ENCODE results near the gene PNPLA2. TPM values are rescaled to one million over a fixed set of nuclear protein-coding genes. Genes with fewer than 3 reads are reported as not detected.
A peak's percentile ranks its signal among the peaks of the same experiment; 100 is the strongest.

Gene PNPLA2
- total RNA-seq, 1 experiment from 2014 or later: 66.5 TPM

- peak; percentile 43 for TF ChIP-seq ZNF281 (CRISPR knock-in tag; IDR thresholded peaks at IDR 0.05)
- peak; percentile 95 for TF ChIP-seq SP1 (CRISPR knock-in tag; conservative IDR thresholded peaks at IDR 0.05)
- TF ChIP-seq E2F5 (CRISPR knock-in tag; IDR thresholded peaks at IDR 0.05): 0 out of 2 replicates have a peak, but pooled peaks have one; percentile 32
- no peak for TF ChIP-seq ZNF138 (CRISPR knock-in tag; conservative IDR thresholded peaks at IDR 0.05)
- TF ChIP-seq GRHL2 (CRISPR knock-in tag; IDR thresholded peaks at IDR 0.05; ENCODE audit: insufficient replicate concordance, severe bottlenecking): no peak
- 0 out of 2 replicates have a peak, but pooled peaks have one; percentile 41 for TF ChIP-seq IRF2 (CRISPR knock-in tag; IDR thresholded peaks at IDR 0.05; ENCODE audit: borderline replicate concordance, low read depth)
- TF ChIP-seq ZBTB43 (CRISPR knock-in tag; IDR thresholded peaks at IDR 0.05): 0 out of 2 replicates have a peak, but pooled peaks have one; percentile 81
- peak; percentile 31; the same call in 1 of the 2 replicates for TF ChIP-seq NFE2L1 (CRISPR knock-in tag; IDR thresholded peaks at IDR 0.05)
- TF ChIP-seq USF2 (CRISPR knock-in tag; IDR thresholded peaks at IDR 0.05): peak; percentile 60
- TF ChIP-seq PREB (CRISPR knock-in tag; IDR thresholded peaks at IDR 0.05; ENCODE audit: borderline replicate concordance): no peak
- TF ChIP-seq MXD4 (CRISPR knock-in tag; IDR thresholded peaks at IDR 0.05; ENCODE audit: borderline replicate concordance): no peak
- no peak for TF ChIP-seq ZNF425 (CRISPR knock-in tag; conservative IDR thresholded peaks at IDR 0.05)
- TF ChIP-seq ZBTB21 (CRISPR knock-in tag; IDR thresholded peaks at IDR 0.05; ENCODE audit: borderline replicate concordance): no peak; the same call in 1 of the 2 replicates
- TF ChIP-seq MLX (CRISPR knock-in tag; IDR thresholded peaks at IDR 0.05): no peak
- peak; percentile 91 for TF ChIP-seq ARID4B (CRISPR knock-in tag; IDR thresholded peaks at IDR 0.05; ENCODE audit: borderline replicate concordance)
- TF ChIP-seq TEAD4 (CRISPR knock-in tag; IDR thresholded peaks at IDR 0.05): no peak
- TF ChIP-seq ESRRA (CRISPR knock-in tag; IDR thresholded peaks at IDR 0.05; ENCODE audit: borderline replicate concordance): no peak
- peak; percentile 57; the same call in 1 of the 2 replicates for TF ChIP-seq TCF7 (CRISPR knock-in tag; IDR thresholded peaks at IDR 0.05; ENCODE audit: low read depth)
- TF ChIP-seq E2F4 (CRISPR knock-in tag; IDR thresholded peaks at IDR 0.05; ENCODE audit: borderline replicate concordance, low read depth): 0 out of 2 replicates have a peak, but pooled peaks have one; percentile 77
- no peak for TF ChIP-seq ZNF416 (CRISPR knock-in tag; IDR thresholded peaks at IDR 0.05)
- TF ChIP-seq ZNF263 (CRISPR knock-in tag; IDR thresholded peaks at IDR 0.05; ENCODE audit: low read depth): no peak
These were observed 9.3 kb upstream of the PNPLA2 start, which contains the start of gene RPLP2 (continued) for GRCh38 chr11:809287-810039.
